Hepatocyte (in vitro differentiated cells): ENCODE measurements around the gene NSF. TPM values are rescaled to one million over a fixed set of nuclear protein-coding genes. Genes with fewer than 3 reads are reported as not detected.

Experiments
- DNase-seq: peaks from one replicate; pipeline ENCODE4 v3.0.0-alpha.2; 2016; ENCODE audit warnings: low spot score
- H2AFZ ChIP-seq: fragments of 200-600 bp; sonication (generic); 2 replicates; pipeline ENCODE4 v1.6.0; 2016; ENCODE audit warnings: antibody characterized with exemption, mild to moderate bottlenecking
- H3K27ac ChIP-seq: fragments of 200-600 bp; sonication (generic); 2 replicates; pipeline ENCODE4 v1.5.1; 2016; ENCODE audit warnings: mild to moderate bottlenecking
- H3K27me3 ChIP-seq: fragments of 200-600 bp; sonication (generic); 2 replicates; pipeline ENCODE4 v1.6.1; 2016
- H3K36me3 ChIP-seq: fragments of 200-600 bp; sonication (generic); replicated peaks from 2 replicates; pipeline ENCODE4 v1.5.1; 2016; ENCODE audit warnings: low read depth; ENCODE audit not compliant: insufficient read depth
- H3K4me1 ChIP-seq: fragments of 200-600 bp; sonication (generic); 2 replicates; pipeline ENCODE4 v1.5.1; 2016; ENCODE audit warnings: mild to moderate bottlenecking, moderate library complexity; ENCODE audit not compliant: insufficient read depth
- H3K4me2 ChIP-seq: fragments of 200-600 bp; sonication (generic); 2 replicates; pipeline ENCODE4 v1.6.0; 2016
- H3K4me3 ChIP-seq: fragments of 200-600 bp; sonication (generic); 2 replicates; pipeline ENCODE4 v1.5.1; 2016; ENCODE audit warnings: mild to moderate bottlenecking
- H3K79me2 ChIP-seq: fragments of 200-600 bp; sonication (generic); 2 replicates; pipeline ENCODE4 v1.6.0; 2017; ENCODE audit warnings: mild to moderate bottlenecking
- H3K9me2 ChIP-seq: fragments of 200-600 bp; sonication (generic); replicated peaks from 2 replicates; pipeline ENCODE4 v1.6.0; 2017; ENCODE audit warnings: mild to moderate bottlenecking; ENCODE audit not compliant: insufficient read depth
- H3K9me3 ChIP-seq: fragments of 200-600 bp; sonication (generic); 2 replicates; pipeline ENCODE4 v1.5.1; 2016; ENCODE audit warnings: low read depth, mild to moderate bottlenecking
- H4K20me1 ChIP-seq: fragments of 200-600 bp; sonication (generic); 2 replicates; pipeline ENCODE4 v1.6.0; 2016; ENCODE audit warnings: mild to moderate bottlenecking; ENCODE audit not compliant: insufficient read depth, poor library complexity, severe bottlenecking
- CTCF ChIP-seq: fragments of 200-600 bp; sonication (generic); IDR thresholded peaks from 2 replicates; pipeline ENCODE4 v1.5.1; 2016; ENCODE audit warnings: antibody characterized with exemption, mild to moderate bottlenecking; ENCODE audit not compliant: poor library complexity
- EZH2 ChIP-seq: fragments of 200-600 bp; sonication (generic); IDR thresholded peaks from 2 replicates; pipeline ENCODE4 v1.6.1; 2016; ENCODE audit warnings: antibody characterized with exemption, mild to moderate bottlenecking, borderline replicate concordance
- EZH2phosphoT487 ChIP-seq: fragments of 200-600 bp; sonication (generic); IDR thresholded peaks from one replicate; pipeline ENCODE4 v1.6.1; 2018; ENCODE audit warnings: antibody characterized with exemption, mild to moderate bottlenecking, low read depth, moderate library complexity; ENCODE audit not compliant: unreplicated experiment, severe bottlenecking
- WGBS: methylation state at CpG from one replicate; pipeline ENCODE4 v1.1.6; 2016; ENCODE audit warnings: low lambda C conversion rate; ENCODE audit errors: missing lambda C conversion rate; 5-methylcytosine and 5-hydroxymethylcytosine counted together
- polyA plus RNA-seq: library from polyadenylated mRNA; unstranded; fragments of >200 nt; fragmentation: Nextera tagmentation; extraction: Ambion mirVana; gene quantifications from 2 replicates; pipeline ENCODE4 v1.2.1, GENCODE V29; 2016
- total RNA-seq: library from RNA; depleted of rRNA; stranded (reverse); fragments of >200 nt; gene quantifications from 2 replicates; pipeline ENCODE4 v1.2.3, GENCODE V29; 2014

Gene NSF
- total and polyA plus RNA-seq, 2 experiments from 2014 or later: 22.6 to 35.1 TPM

- no peaks in the 10 kb centered on the region for H3K79me2 ChIP-seq
- no peak for TF ChIP-seq EZH2phosphoT487
- TF ChIP-seq EZH2: no peak
- no peak for TF ChIP-seq CTCF
- H3K4me1 ChIP-seq: peaks cover 6% of the 10 kb centered on the region
- H3K4me3 ChIP-seq: no peak overlapping the region
- H4K20me1 ChIP-seq: no peaks in the 10 kb centered on the region
- no peaks in the 10 kb centered on the region for H3K9me3 ChIP-seq
- no peak overlapping the region for H3K4me2 ChIP-seq
- no peak for DNase-seq
- no peaks in the 10 kb centered on the region for H3K36me3 ChIP-seq
- WGBS: 91% methylated on average over 4 of the region's 4 CpGs
- H3K9me2 ChIP-seq: no peaks in the 10 kb centered on the region
- H2AFZ ChIP-seq: no peak overlapping the region
- H3K27me3 ChIP-seq: no peaks in the 10 kb centered on the region
- H3K27ac ChIP-seq: no peak overlapping the region
Measured at GRCh38 chr17:46737326-46737725, 146.9 kb downstream of the NSF start.

GRCh38 chr17:46738544-46738943 is 148.1 kb downstream of the NSF start:
- WGBS: 97% methylated on average over 4 of the region's 4 CpGs
- no peak for DNase-seq
- TF ChIP-seq EZH2phosphoT487: no peak
- TF ChIP-seq CTCF: no peak
- no peak for TF ChIP-seq EZH2

GRCh38 chr17:46739982-46740381 is 149.5 kb downstream of the NSF start:
- no peaks in the 10 kb centered on the region for H4K20me1 ChIP-seq
- H3K9me2 ChIP-seq: no peaks in the 10 kb centered on the region
- TF ChIP-seq EZH2 (no peak), EZH2phosphoT487 (no peak), CTCF (no peak)
- no peak overlapping the region for H2AFZ ChIP-seq
- peaks cover 14% of the 10 kb centered on the region for H3K4me1 ChIP-seq
- no peak overlapping the region for H3K4me3 ChIP-seq
- no peak overlapping the region for H3K27ac ChIP-seq
- no peaks in the 10 kb centered on the region for H3K27me3 ChIP-seq
- H3K4me2 ChIP-seq: no peak overlapping the region
- DNase-seq: no peak
- H3K79me2 ChIP-seq: no peaks in the 10 kb centered on the region
- no peaks in the 10 kb centered on the region for H3K36me3 ChIP-seq
- no peaks in the 10 kb centered on the region for H3K9me3 ChIP-seq

More at GRCh38 chr17:46738544-46738943, 148.1 kb downstream of the NSF start:
- Histone ChIP-seq H3K4me2 (no peak overlapping the region), H4K20me1 (no peaks in the 10 kb centered on the region), H3K27ac (no peak overlapping the region), H3K36me3 (no peaks in the 10 kb centered on the region), H2AFZ (no peak overlapping the region), H3K27me3 (no peaks in the 10 kb centered on the region), H3K9me2 (no peaks in the 10 kb centered on the region), H3K4me3 (no peak overlapping the region), H3K9me3 (no peaks in the 10 kb centered on the region), H3K4me1 (peaks cover 14% of the 10 kb centered on the region), H3K79me2 (no peaks in the 10 kb centered on the region)

DNA sequence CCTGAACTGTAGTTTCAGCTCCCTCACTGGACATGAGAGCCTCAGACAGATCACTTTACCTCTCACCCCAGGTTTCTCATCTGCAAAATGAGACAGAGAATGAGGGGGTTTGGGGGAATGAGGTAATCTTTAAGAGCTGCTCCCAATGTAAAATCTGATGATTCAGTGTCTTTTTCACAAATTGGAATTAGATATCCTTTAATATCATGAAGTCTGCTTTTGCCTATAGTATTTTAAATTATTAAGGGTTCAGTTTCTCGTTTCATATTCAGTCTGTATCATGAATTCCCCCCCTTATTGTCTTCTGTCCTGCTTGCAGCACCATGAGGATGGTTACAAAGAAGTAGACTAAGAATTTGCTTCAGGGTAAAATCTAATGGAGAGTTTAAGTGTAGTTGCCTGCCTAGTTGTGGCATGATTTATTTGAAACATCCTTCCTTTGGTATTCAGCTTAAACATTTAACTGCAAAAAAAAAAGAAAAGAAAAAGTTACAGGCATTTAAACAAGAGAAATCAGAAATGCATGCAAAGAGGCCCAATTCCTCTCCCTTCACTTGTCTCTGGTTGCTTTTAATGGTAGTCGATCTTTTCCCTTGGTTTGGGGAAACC is 150.8 kb downstream of the NSF start:
- no peaks in the 10 kb centered on the region for H3K36me3 ChIP-seq
- TF ChIP-seq EZH2 (no peak), EZH2phosphoT487 (no peak)
- peak overlapping the region; percentile 44 for H3K27ac ChIP-seq
- no peak overlapping the region for H3K4me2 ChIP-seq
- H3K27me3 ChIP-seq: no peaks in the 10 kb centered on the region
- 61% methylated on average over 2 of the region's 2 CpGs for WGBS
- no peak overlapping the region for H3K4me3 ChIP-seq
- no peaks in the 10 kb centered on the region for H3K9me3 ChIP-seq
- no peak for DNase-seq
- no peaks in the 10 kb centered on the region for H3K9me2 ChIP-seq
- H3K79me2 ChIP-seq: no peaks in the 10 kb centered on the region
- no peak overlapping the region for H2AFZ ChIP-seq
- peaks cover 14% of the 10 kb centered on the region for H3K4me1 ChIP-seq
- no peaks in the 10 kb centered on the region for H4K20me1 ChIP-seq
